Stimulated activated naive CD8-positive, alpha-beta T cell treated with anti-CD3 and anti-CD28 coated beads, Interleukin-15, Interleukin-2, amounts not matched to agents 100 ng/mL and 50 ng/mL, for 24 hours (primary cell): ENCODE data around the gene SOSTDC1.
"Not testable (repeated sequence)": the region's sequence is repeated elsewhere in the genome, so short reads cannot be mapped to it uniquely, and the experiment has no call there.

ENCODE experiments used
- H3K27ac Mint-ChIP-seq: one replicate; pipeline ENCODE4 v1.8.0; 2021; ENCODE audit warnings: mild to moderate bottlenecking, mixed read lengths
- H3K27me3 Mint-ChIP-seq: one replicate; pipeline ENCODE4 v1.8.0; 2021; ENCODE audit warnings: mixed read lengths
- H3K36me3 Mint-ChIP-seq: one replicate; pipeline ENCODE4 v1.8.0; 2021; ENCODE audit warnings: low read depth, mixed read lengths
- H3K4me1 Mint-ChIP-seq: one replicate; pipeline ENCODE4 v1.8.0; 2021; ENCODE audit warnings: low read depth, mixed read lengths
- H3K4me3 Mint-ChIP-seq: one replicate; pipeline ENCODE4 v1.8.0; 2021; ENCODE audit warnings: mild to moderate bottlenecking, mixed read lengths
- H3K9me3 Mint-ChIP-seq: one replicate; pipeline ENCODE4 v1.8.0; 2021; ENCODE audit warnings: mixed read lengths

Gene SOSTDC1, protein sequence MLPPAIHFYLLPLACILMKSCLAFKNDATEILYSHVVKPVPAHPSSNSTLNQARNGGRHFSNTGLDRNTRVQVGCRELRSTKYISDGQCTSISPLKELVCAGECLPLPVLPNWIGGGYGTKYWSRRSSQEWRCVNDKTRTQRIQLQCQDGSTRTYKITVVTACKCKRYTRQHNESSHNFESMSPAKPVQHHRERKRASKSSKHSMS

DNA sequence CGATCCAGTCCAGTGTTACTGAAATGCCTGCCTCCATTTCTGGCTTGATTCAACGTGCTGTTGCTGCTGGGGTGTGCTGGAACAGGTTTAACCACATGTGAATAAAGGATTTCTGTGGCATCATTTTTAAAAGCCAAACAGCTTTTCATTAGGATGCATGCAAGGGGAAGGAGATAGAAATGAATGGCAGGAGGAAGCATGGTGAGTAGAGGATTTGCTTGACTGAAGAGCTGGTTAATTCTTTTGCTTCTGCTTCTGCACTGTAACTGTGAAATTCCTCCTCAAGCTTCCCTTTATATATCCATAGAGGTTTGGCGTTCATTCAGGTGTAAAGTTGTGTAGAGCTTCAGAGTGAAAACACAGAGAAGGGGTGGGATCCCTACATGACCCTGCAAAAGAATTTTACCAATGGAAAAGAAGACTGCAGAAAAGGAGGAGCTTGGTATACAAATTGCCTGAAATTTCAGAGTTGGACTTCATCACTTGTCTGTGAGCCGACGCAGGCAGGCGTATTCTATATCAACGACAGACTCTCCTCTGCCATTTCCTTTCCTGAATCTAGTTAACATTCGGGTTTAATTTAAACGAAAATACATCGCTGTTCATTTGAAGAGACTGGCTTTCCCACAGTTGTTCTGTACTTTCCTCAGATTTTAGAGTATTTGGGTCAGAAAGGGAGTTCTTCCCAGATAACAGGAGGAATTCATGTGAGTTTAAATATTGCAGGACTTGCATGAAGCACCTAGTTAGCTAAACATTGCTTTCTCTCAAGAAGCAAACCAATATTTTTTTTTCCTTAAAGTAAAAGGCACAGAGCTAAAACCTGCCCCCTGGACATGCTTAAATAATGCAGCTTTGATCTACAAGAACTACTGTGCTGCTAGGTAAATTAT is at the start of gene SOSTDC1:
TSS of gene SOSTDC1 (minus strand) at position 270 of the 893 bp plus-strand sequence. CDS start at position 200, 70 bp downstream.
- Mint-ChIP-seq H3K4me1 (no peaks in the 10 kb centered on the region), H3K4me3 (no peak within 1 kb of the TSS), H3K27ac (no peak within 1 kb of the TSS), H3K27me3 (peaks cover 16% of the 10 kb centered on the region), H3K9me3 (no peaks in the 10 kb centered on the region), H3K36me3 (no peaks in the 10 kb centered on the region)

DNA sequence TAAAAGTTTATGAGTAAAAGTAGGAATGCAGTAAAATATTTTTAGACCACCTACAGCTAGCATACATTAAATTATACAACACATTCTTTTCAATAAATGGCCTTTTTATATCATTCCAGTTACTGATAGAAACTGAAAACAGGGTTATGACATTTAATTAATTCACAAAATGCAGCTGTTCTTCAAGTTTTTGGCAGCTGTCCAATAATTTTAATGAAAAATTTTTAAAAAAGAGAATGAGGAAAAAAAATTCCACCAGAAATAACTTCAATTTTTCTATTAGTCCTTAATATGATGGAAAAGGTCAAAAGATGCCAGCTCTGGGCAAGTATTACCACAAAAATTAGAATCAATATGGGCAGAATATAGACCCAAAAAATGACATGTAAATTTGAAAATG is 49.2 kb upstream of the SOSTDC1 start:
- Mint-ChIP-seq H3K36me3 (no peaks in the 10 kb centered on the region), H3K4me1 (no peaks in the 10 kb centered on the region), H3K27ac (no peak overlapping the region), H3K4me3 (no peak overlapping the region), H3K27me3 (peaks cover 6% of the 10 kb centered on the region), H3K9me3 (no peaks in the 10 kb centered on the region)

DNA sequence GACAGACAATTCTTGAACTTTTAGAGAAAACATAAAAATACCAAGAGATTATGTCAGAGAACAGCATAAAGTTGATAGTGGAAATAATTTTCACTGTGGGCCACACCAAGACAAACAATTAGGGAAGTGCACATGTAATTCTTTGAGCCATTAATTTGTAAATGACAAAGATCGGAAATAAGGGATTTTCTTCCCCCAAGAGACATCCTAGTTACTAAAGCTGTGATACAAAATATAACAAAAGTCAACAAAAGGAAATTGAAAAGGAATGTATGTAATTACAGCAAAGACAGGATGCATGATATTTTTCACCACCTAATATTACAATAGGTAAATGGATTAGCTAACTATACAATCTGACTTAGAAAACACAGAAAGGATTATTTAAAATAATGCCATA is 48.7 kb upstream of the SOSTDC1 start:
- Mint-ChIP-seq H3K4me1 (no peaks in the 10 kb centered on the region), H3K36me3 (no peaks in the 10 kb centered on the region), H3K4me3 (no peak overlapping the region), H3K27me3 (peaks cover 6% of the 10 kb centered on the region), H3K9me3 (no peaks in the 10 kb centered on the region), H3K27ac (no peak overlapping the region)

DNA sequence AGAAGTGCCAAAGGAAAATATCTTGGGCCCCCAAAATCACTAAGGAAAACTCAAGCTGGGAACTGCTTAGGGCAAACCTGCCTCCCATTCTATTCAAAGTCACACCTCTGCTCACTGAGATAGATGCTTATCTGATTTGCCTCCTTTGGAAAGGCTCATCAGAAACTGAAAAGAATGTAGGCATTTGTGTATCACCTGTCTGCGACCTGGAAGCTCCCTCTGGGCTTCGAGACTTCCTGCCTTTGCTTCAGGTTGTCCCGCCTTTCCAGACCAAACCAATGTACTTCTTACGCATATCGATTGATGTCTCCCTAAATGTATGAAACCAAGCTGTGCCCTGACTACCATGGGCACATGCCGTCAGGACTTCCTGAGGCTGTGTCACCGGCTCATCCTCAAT is 46.6 kb upstream of the SOSTDC1 start:
- H3K4me1 Mint-ChIP-seq = no peaks in the 10 kb centered on the region
- H3K9me3 Mint-ChIP-seq = no peaks in the 10 kb centered on the region
- H3K36me3 Mint-ChIP-seq = no peaks in the 10 kb centered on the region
- H3K4me3 Mint-ChIP-seq = no peak overlapping the region
- no peaks in the 10 kb centered on the region for H3K27me3 Mint-ChIP-seq
- no peak overlapping the region for H3K27ac Mint-ChIP-seq

DNA sequence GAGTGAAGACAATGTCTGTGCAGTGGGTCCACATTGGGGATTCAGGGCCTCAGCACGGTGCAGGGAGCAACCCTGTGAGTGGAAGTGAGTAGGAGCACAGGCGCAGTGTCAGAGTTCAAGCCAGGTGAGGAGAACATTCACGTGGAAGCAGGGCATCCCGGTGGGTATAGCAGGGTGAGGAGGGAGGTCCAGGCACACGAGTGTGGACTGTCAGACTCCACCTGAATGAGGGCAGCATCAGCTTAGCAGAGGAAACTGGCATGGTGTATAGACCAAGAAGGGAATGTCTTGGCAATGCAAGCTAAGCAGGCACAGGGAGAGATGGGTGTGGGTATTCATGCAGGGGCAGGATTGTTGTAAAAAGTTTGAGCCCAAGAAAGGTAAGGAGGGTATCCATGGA is 45.8 kb upstream of the SOSTDC1 start:
- Mint-ChIP-seq H3K9me3 (no peaks in the 10 kb centered on the region), H3K4me3 (no peak overlapping the region), H3K4me1 (no peaks in the 10 kb centered on the region), H3K27me3 (no peaks in the 10 kb centered on the region), H3K27ac (no peak overlapping the region), H3K36me3 (no peaks in the 10 kb centered on the region)

DNA sequence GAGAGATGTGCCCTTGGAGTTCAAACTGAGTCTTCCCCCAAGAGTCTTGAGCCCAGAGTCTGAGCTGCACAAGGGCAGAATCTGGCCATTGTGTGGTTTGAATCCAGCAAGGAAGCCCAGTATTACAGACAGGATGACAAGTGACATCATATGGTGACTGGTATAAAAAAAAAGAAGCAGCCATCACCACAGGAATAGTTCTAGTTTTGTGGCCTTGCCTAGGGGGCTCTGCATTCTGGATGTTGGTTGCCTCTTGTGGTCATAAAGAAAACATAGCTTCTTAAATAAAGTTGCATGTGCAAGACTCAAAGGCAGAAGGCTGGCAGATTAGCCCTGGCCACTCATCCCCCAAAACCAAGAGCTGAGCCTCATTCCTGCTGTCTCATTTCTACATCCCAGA is 44.3 kb upstream of the SOSTDC1 start:
- H3K4me3 Mint-ChIP-seq = no peak overlapping the region
- no peaks in the 10 kb centered on the region for H3K27me3 Mint-ChIP-seq
- H3K4me1 Mint-ChIP-seq = no peaks in the 10 kb centered on the region
- H3K27ac Mint-ChIP-seq = no peak overlapping the region
- no peaks in the 10 kb centered on the region for H3K36me3 Mint-ChIP-seq
- no peaks in the 10 kb centered on the region for H3K9me3 Mint-ChIP-seq

DNA sequence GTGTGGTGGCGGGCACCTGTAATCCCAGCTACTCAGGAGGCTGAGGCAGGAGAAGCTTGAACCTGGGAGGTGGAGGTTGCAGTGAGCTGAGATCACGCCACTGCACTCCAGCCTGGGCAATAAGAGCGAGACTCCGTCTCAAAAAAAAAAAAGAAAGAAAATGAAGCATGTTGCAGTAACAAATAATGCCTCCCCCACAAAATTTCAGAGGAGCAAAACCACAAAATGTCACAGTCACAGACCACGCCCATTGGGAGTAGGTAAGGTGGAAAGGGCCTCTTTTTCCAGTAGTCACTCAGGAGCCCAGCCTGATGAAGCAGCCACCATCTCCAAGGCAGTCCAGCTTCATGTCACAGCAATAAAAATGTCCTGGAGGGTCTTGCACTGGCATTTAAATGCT is 40.9 kb upstream of the SOSTDC1 start:
- H3K4me3 Mint-ChIP-seq, H3K36me3 Mint-ChIP-seq, H3K4me1 Mint-ChIP-seq, H3K27ac Mint-ChIP-seq, H3K27me3 Mint-ChIP-seq, H3K9me3 Mint-ChIP-seq: not testable (repeated sequence)

DNA sequence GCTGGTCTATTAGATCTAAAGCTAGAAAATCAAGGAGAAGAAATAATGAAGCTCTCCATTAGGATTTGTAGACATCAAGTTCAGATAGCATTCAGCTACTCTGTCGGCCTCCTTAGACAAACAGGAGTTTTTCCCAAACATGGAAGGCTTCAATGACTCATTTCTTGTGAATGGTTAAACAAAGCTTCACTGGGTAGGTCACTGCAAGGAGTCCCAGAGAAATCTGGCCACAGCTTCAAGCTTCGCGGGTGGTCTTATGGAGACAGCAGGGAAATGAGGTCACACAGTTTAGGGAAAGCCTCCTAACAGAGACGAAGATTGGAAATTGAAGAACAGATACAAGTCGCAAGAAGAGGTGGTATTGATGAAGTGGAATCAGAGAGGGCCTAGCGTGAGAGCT is 38.5 kb upstream of the SOSTDC1 start:
- Mint-ChIP-seq H3K27me3 (peaks cover 4% of the 10 kb centered on the region), H3K36me3 (no peaks in the 10 kb centered on the region), H3K27ac (no peak overlapping the region), H3K9me3 (no peaks in the 10 kb centered on the region), H3K4me1 (no peaks in the 10 kb centered on the region), H3K4me3 (no peak overlapping the region)

DNA sequence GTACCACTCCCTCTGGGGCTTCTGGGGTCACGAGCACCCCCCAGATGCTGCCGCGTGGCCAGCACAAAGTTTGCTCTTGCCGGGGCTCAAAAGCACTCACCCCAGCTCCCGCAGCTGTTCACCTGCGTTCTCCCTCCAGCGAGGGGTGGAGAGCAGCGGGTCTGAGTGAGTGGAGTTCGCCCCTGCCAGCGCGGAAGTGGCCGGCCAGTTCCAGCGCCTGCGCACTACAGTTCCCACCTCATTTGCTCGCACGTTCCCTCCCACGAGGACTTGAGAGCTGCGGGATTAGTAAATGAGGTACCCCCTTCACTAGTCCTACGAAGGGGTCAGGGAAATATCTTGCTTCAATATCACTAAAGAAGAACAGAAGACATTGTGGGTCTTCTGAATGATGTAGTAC is 36.8 kb upstream of the SOSTDC1 start:
- H3K27ac Mint-ChIP-seq = no peak overlapping the region
- no peaks in the 10 kb centered on the region for H3K9me3 Mint-ChIP-seq
- H3K27me3 Mint-ChIP-seq = peaks cover 4% of the 10 kb centered on the region
- H3K36me3 Mint-ChIP-seq = no peaks in the 10 kb centered on the region
- H3K4me1 Mint-ChIP-seq = no peaks in the 10 kb centered on the region
- H3K4me3 Mint-ChIP-seq = no peak overlapping the region

DNA sequence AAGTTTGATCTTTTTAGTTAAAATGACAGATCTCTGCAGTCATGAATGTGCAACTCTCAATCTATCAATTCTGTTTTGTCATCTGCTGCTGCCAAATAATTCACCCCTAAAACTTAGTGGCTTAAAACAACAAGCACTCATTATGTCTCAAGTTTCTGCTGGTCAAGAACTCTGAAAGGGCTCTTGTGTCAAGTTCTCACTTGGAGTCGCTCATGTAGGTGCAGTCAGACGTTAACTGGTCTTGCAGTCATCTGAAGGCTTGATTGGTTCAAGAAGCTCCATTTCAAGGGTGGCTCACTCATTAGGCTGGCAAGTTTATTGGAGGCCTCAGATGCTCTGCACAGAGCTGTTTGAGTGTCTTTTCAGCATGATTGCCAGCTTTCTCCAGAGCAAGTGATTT is 32.6 kb upstream of the SOSTDC1 start:
- H3K27me3 Mint-ChIP-seq = no peaks in the 10 kb centered on the region
- H3K27ac Mint-ChIP-seq = no peak overlapping the region
- H3K4me1 Mint-ChIP-seq = no peaks in the 10 kb centered on the region
- H3K36me3 Mint-ChIP-seq = no peaks in the 10 kb centered on the region
- no peaks in the 10 kb centered on the region for H3K9me3 Mint-ChIP-seq
- H3K4me3 Mint-ChIP-seq = no peak overlapping the region

DNA sequence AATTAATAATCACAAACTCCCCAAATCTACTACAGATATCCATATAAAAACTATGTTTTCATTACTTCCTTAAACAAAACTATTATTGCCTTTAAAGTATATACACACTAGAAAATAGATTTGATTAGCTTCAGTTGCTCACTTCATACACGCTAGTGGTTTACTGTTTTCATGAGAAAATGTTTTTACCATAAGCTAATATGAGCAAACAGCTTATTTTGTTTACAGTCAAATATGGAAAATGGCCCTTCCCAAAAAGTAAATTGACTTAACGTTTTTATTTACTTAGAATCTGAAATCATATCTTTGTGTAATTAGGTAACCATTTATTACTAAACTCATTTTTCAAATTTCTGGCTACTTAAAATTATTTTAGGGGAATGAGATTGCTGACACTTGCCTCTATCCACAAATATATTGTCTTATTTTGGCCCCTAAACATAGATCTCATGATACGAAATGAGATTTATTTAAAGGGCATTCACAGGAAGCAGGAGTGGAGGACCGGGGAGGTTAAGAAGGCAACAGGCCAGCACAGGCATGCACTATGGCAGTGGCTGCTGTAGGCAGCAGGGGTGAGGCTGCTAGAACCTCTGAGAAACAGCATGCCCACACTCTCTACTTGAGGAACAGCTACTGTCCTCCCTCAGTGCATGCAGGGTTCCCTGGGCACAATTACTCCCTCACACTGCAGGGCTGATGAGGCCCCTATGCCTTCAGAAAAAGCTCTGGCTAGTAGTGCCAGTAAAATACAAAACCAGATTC is 29.6 kb upstream of the SOSTDC1 start:
- no peak overlapping the region for H3K27ac Mint-ChIP-seq
- H3K36me3 Mint-ChIP-seq = no peaks in the 10 kb centered on the region
- H3K4me1 Mint-ChIP-seq = no peaks in the 10 kb centered on the region
- H3K27me3 Mint-ChIP-seq = no peaks in the 10 kb centered on the region
- no peak overlapping the region for H3K4me3 Mint-ChIP-seq
- H3K9me3 Mint-ChIP-seq = no peaks in the 10 kb centered on the region

DNA sequence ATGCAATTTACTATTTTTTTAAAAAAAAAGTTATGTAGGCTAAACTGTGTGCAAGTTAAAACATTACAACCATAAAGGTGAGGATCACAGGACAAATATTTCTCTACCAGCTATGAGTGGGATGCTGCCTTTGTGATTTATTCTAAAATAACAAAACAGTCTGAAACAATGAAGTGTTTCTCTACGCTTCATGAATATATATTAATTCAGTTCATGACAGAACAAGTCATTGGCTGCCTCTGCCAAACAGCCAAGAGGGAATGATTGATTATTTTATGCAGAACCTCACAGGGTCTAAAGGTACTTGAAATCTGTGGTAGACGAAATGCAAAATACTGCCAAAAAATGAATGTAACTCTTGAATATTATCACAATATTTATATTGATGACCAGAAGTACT is 29.0 kb upstream of the SOSTDC1 start:
- Mint-ChIP-seq H3K27me3 (no peaks in the 10 kb centered on the region), H3K9me3 (no peaks in the 10 kb centered on the region), H3K4me3 (no peak overlapping the region), H3K4me1 (no peaks in the 10 kb centered on the region), H3K36me3 (no peaks in the 10 kb centered on the region), H3K27ac (no peak overlapping the region)

DNA sequence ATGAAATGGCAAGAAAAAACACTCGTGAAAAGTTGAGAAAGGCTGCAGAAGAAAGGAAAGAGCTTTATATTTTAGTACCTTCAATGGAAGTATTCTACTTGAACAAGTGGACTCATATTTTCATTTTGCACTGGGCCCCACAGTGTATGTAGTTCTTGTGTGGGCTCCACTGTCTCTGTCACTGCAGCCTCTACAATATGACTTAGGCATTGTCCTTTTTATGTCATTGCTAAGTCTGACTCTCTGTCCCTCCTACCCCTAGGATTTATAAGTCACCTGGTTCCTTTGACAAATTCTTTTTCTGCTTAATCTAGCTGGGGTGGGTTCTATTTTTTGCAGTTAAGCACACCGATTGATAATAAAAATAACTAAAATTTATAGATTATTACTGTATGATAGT is 27.7 kb upstream of the SOSTDC1 start:
- Mint-ChIP-seq H3K27ac (no peak overlapping the region), H3K27me3 (no peaks in the 10 kb centered on the region), H3K36me3 (no peaks in the 10 kb centered on the region), H3K4me3 (no peak overlapping the region), H3K9me3 (no peaks in the 10 kb centered on the region), H3K4me1 (no peaks in the 10 kb centered on the region)

DNA sequence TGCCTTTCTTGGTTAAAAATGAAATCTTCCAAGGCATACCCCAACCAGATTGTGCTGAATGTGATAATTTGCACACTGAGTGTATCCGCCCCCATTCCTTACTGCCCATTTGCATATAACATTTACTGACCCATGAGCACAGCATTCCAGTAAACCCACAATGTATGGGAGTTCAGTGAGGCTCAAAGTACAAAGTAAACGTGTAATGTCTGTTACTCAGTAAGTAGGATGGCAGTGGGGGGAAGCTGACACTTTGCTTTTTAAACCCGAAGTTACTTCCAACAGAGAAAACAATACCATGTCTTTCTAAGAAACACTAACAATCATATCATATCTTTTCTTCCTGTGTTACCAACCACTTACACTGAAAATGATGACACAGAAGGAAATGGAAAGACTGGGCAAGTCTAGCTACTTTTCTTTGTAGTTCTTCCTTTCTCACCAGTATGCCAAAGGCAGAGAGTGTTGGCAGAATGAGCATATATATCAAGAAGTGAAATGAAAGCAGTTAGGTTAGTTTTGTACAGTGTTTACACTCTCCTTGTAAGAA is 27.1 kb upstream of the SOSTDC1 start:
- Mint-ChIP-seq H3K4me1 (no peaks in the 10 kb centered on the region), H3K9me3 (no peaks in the 10 kb centered on the region), H3K4me3 (no peak overlapping the region), H3K36me3 (no peaks in the 10 kb centered on the region), H3K27me3 (no peaks in the 10 kb centered on the region), H3K27ac (no peak overlapping the region)

DNA sequence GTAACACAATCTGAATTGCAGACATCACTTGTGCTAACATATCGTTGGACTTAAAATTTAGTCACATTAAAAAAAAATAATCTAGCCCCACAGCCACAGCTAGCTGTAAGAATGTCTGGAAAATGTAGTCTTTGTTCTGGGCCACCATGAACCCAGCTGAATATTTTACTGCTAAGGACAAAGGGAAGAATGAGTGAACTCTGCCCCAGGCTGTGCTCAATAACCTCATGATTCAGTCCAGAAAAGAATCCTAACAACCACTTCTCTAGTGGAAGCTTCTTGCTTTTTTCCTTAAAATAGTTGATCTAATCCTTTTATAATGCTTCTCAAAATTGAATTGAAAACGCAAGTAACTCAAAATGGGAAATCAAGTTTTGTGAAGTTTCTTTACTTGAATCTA is 25.6 kb upstream of the SOSTDC1 start:
- H3K27me3 Mint-ChIP-seq = no peaks in the 10 kb centered on the region
- H3K4me1 Mint-ChIP-seq = no peaks in the 10 kb centered on the region
- H3K36me3 Mint-ChIP-seq = no peaks in the 10 kb centered on the region
- H3K4me3 Mint-ChIP-seq = no peak overlapping the region
- H3K27ac Mint-ChIP-seq = no peak overlapping the region
- H3K9me3 Mint-ChIP-seq = no peaks in the 10 kb centered on the region
